IPS-18a (cell line): Measurements from ENCODE around the gene ARHGEF16.

ENCODE experiments used
- H3K27ac ChIP-seq: one replicate; pipeline ENCODE4 v1.5.1; 2013; ENCODE audit warnings: low read length
- H3K27me3 ChIP-seq: one replicate; pipeline ENCODE4 v1.6.1; 2013; ENCODE audit warnings: mild to moderate bottlenecking, low read length; ENCODE audit not compliant: control insufficient read depth, insufficient read depth
- H3K36me3 ChIP-seq: one replicate; pipeline ENCODE4 v1.6.1; 2013; ENCODE audit warnings: low read depth, low read length; ENCODE audit not compliant: control insufficient read depth
- H3K4me1 ChIP-seq: one replicate; pipeline ENCODE4 v1.6.1; 2013; ENCODE audit warnings: low read depth, low read length; ENCODE audit not compliant: control insufficient read depth
- H3K4me3 ChIP-seq: one replicate; pipeline ENCODE4 v1.5.1; 2013; ENCODE audit warnings: low read length
- H3K9ac ChIP-seq: one replicate; pipeline ENCODE4 v1.6.1; 2013; ENCODE audit warnings: mild to moderate bottlenecking, low read length, moderate library complexity
- H3K9me3 ChIP-seq: one replicate; pipeline ENCODE4 v1.6.1; 2013; ENCODE audit warnings: low read depth, low read length; ENCODE audit not compliant: control insufficient read depth

Gene ARHGEF16

GRCh38 chr1:3433076-3433475 is 21.4 kb upstream of the ARHGEF16 start:
- Histone ChIP-seq H3K9ac (no peak overlapping the region), H3K9me3 (no peaks in the 10 kb centered on the region), H3K27ac (no peak overlapping the region), H3K36me3 (no peaks in the 10 kb centered on the region), H3K4me3 (no peak overlapping the region), H3K27me3 (no peaks in the 10 kb centered on the region), H3K4me1 (no peaks in the 10 kb centered on the region)

GRCh38 chr1:3433596-3434320 is 20.7 kb upstream of the ARHGEF16 start:
- no peaks in the 10 kb centered on the region for H3K9me3 ChIP-seq
- no peaks in the 10 kb centered on the region for H3K36me3 ChIP-seq
- H3K27ac ChIP-seq = no peak overlapping the region
- H3K9ac ChIP-seq = no peak overlapping the region
- H3K27me3 ChIP-seq = no peaks in the 10 kb centered on the region
- H3K4me1 ChIP-seq = no peaks in the 10 kb centered on the region
- H3K4me3 ChIP-seq = no peak overlapping the region

- Histone ChIP-seq H3K4me1 (no peaks in the 10 kb centered on the region), H3K9me3 (no peaks in the 10 kb centered on the region), H3K9ac (no peak overlapping the region), H3K4me3 (no peak overlapping the region), H3K36me3 (no peaks in the 10 kb centered on the region), H3K27me3 (no peaks in the 10 kb centered on the region), H3K27ac (no peak overlapping the region)
These were observed 19.9 kb upstream of the ARHGEF16 start for GRCh38 chr1:3434406-3435110.

DNA sequence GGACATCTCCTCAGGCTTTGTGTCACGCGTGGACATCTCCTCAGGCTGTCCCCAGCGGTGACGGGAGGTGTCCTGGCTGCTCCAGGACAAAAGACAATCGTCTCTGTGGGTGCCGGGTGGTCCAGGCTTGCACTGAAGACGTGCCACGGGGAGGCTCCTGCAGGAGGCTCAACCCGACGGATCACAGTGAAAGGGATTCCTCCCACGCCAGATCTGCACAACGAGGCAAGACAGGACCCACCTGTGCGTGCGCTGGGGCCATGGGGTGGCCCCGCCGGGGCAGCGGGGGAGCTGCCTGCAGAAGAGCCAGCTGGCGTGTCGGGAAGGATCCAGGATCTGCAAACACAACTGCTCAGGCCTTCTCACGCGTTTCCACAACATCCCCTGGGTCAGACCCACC is 18.8 kb upstream of the ARHGEF16 start:
- Histone ChIP-seq H3K9ac (no peak overlapping the region), H3K9me3 (no peaks in the 10 kb centered on the region), H3K36me3 (no peaks in the 10 kb centered on the region), H3K4me1 (no peaks in the 10 kb centered on the region), H3K27me3 (no peaks in the 10 kb centered on the region), H3K27ac (no peak overlapping the region), H3K4me3 (no peak overlapping the region)

DNA sequence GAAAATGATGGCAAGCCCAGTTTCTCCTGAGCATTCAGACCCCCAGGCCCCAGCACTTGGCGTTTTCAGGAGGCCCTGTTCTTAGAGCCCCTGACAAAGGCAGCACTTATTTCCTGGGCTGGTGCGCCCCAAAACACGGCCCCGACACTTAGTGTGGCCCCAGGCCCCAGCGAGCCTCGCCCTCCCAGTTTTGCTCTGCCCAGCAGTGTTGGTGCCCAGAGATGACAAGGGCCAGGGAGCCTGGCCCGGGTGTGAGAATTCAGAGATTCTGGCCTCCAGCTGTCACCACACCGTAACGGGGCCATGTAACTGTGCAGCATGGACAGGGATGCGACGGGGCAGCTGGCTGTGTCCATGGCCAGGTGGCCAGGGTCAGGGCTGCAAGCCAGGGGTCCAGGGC is 18.0 kb upstream of the ARHGEF16 start:
- Histone ChIP-seq H3K4me3 (no peak overlapping the region), H3K9ac (no peak overlapping the region), H3K27ac (no peak overlapping the region), H3K4me1 (no peaks in the 10 kb centered on the region), H3K9me3 (no peaks in the 10 kb centered on the region), H3K27me3 (no peaks in the 10 kb centered on the region), H3K36me3 (no peaks in the 10 kb centered on the region)

GRCh38 chr1:3436901-3437300 is 17.6 kb upstream of the ARHGEF16 start:
- H3K36me3 ChIP-seq = no peaks in the 10 kb centered on the region
- H3K4me1 ChIP-seq = no peaks in the 10 kb centered on the region
- H3K9me3 ChIP-seq = no peaks in the 10 kb centered on the region
- H3K9ac ChIP-seq = no peak overlapping the region
- H3K27me3 ChIP-seq = no peaks in the 10 kb centered on the region
- no peak overlapping the region for H3K4me3 ChIP-seq
- H3K27ac ChIP-seq = no peak overlapping the region

- no peaks in the 10 kb centered on the region for H3K9me3 ChIP-seq
- no peaks in the 10 kb centered on the region for H3K36me3 ChIP-seq
- no peaks in the 10 kb centered on the region for H3K27me3 ChIP-seq
- no peaks in the 10 kb centered on the region for H3K4me1 ChIP-seq
- H3K9ac ChIP-seq = no peak overlapping the region
- no peak overlapping the region for H3K27ac ChIP-seq
- H3K4me3 ChIP-seq = no peak overlapping the region
These were observed 15.7 kb upstream of the ARHGEF16 start for GRCh38 chr1:3438661-3439180.

DNA sequence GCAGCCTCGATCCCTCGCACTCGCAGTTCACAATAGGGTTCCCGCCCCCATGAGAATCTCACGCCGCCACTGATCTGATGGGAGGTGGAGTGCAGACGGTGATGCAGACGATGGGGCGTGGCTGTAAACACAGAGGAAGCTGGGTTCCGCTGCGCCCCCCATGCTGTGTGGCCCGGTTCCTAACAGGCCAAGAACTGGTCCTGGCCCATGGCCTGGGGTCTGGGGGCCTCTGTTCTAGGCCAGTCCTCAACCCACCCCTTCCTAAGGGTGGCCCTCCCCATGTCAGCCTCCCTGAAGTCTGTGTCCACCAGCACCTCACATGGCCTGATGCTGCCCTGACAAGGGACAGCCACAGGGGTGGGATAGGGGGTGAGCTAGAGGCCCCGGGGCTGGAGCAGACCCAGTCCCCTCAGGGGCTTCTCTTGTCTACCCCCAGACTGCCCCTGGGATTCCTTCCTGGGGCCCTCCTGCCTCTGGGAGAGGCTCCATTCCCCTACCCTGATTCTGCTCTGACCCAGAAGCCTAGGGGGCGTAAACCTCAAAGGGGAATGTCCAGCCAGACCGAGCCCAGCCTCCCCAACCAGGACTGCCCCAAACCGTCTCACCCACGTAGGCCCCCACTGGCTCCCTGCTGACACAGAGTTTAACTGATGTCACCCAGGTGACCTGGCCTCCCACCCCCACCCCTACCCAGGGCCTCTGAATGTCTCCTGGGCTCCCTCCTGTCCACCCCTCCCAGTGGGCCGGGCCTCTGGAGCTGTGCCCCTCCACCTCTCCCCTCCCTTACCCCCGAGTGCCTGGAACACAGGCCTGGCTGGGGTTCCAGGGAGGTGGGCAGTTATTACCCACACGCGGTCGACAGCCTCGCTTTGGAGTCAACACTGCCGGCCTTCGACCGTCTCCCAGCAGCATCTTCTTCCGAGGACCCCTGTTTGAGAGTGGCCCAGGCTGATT is 14.8 kb upstream of the ARHGEF16 start:
- Histone ChIP-seq H3K4me1 (no peaks in the 10 kb centered on the region), H3K36me3 (no peaks in the 10 kb centered on the region), H3K27ac (no peak overlapping the region), H3K4me3 (no peak overlapping the region), H3K9me3 (no peaks in the 10 kb centered on the region), H3K27me3 (no peaks in the 10 kb centered on the region), H3K9ac (no peak overlapping the region)

GRCh38 chr1:3440300-3440681 is 14.2 kb upstream of the ARHGEF16 start:
- Histone ChIP-seq H3K4me1 (no peaks in the 10 kb centered on the region), H3K4me3 (no peak overlapping the region), H3K9ac (no peak overlapping the region), H3K27ac (no peak overlapping the region), H3K36me3 (no peaks in the 10 kb centered on the region), H3K9me3 (no peaks in the 10 kb centered on the region), H3K27me3 (no peaks in the 10 kb centered on the region)

DNA sequence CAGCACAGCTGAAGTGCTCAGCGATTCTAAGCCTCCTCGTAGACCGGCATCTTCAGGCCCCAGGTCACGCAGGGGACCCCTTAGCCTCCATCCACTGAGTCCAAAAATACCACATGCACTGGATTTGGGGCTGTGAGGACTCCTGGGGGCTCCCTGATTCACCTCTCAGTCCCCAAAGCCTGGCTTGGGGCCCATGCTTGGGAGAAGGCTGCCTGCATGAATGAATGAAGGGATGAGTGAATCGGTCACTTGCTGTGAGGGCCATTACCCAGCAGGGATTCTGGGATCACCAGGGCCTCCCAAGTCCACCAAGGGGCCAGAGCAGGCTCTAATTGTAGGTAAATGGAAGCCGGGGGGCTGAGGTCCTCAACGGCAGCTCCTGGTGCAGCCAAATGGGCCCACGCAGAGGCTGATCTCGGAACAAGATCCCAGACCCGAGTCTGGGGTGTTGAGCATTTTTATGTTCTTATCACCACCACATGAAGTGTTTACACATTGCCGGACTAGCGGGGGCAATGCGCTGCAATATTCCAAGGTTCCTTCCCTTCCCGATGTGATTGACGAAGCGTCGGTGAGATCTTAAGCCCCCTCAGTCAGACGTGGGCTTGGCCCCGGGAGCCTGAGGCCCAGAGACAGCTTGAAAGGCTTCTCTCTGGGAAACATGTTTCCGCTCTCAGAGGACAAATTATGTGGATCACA is 13.6 kb upstream of the ARHGEF16 start:
- no peaks in the 10 kb centered on the region for H3K4me1 ChIP-seq
- no peak overlapping the region for H3K4me3 ChIP-seq
- H3K27ac ChIP-seq = no peak overlapping the region
- no peaks in the 10 kb centered on the region for H3K36me3 ChIP-seq
- no peaks in the 10 kb centered on the region for H3K9me3 ChIP-seq
- no peaks in the 10 kb centered on the region for H3K27me3 ChIP-seq
- no peak overlapping the region for H3K9ac ChIP-seq

GRCh38 chr1:3441410-3441847 is 13.0 kb upstream of the ARHGEF16 start:
- no peaks in the 10 kb centered on the region for H3K4me1 ChIP-seq
- no peak overlapping the region for H3K27ac ChIP-seq
- no peak overlapping the region for H3K9ac ChIP-seq
- no peaks in the 10 kb centered on the region for H3K9me3 ChIP-seq
- no peaks in the 10 kb centered on the region for H3K36me3 ChIP-seq
- H3K27me3 ChIP-seq = no peaks in the 10 kb centered on the region
- no peak overlapping the region for H3K4me3 ChIP-seq
